Smooth muscle cell (in vitro differentiated cells): ENCODE results near the gene GPR107. TPM values are rescaled to one million over a fixed set of nuclear protein-coding genes. Genes with fewer than 3 reads are reported as not detected.

Experiments
- DNase-seq: peaks from one replicate; lab custom pipeline; 2025; ENCODE audit not compliant: unreplicated experiment; lab: John Stamatoyannopoulos, UW
- H2AFZ ChIP-seq: fragments of 200-600 bp; sonication (generic); 2 replicates; pipeline ENCODE4 v1.6.0; 2016; ENCODE audit warnings: antibody characterized with exemption, low read depth, mild to moderate bottlenecking
- H3F3A ChIP-seq: fragments of 200-600 bp; sonication (generic); 2 replicates; pipeline ENCODE4 v1.6.0; 2017; ENCODE audit warnings: antibody characterized with exemption, low read depth
- H3K27ac ChIP-seq: fragments of 200-600 bp; sonication (generic); 2 replicates; pipeline ENCODE4 v1.5.1; 2016; ENCODE audit warnings: low read depth, mild to moderate bottlenecking
- H3K27me3 ChIP-seq: fragments of 200-600 bp; sonication (generic); 2 replicates; pipeline ENCODE4 v1.6.1; 2016; ENCODE audit warnings: low read depth, mild to moderate bottlenecking
- H3K36me3 ChIP-seq: fragments of 200-600 bp; sonication (generic); 2 replicates; pipeline ENCODE4 v1.5.1; 2016; ENCODE audit warnings: low read depth
- H3K4me1 ChIP-seq: fragments of 200-600 bp; sonication (generic); 2 replicates; pipeline ENCODE4 v1.5.1; 2016; ENCODE audit warnings: low read depth
- H3K4me2 ChIP-seq: fragments of 200-600 bp; sonication (generic); 2 replicates; pipeline ENCODE4 v1.6.0; 2016; ENCODE audit warnings: mild to moderate bottlenecking
- H3K4me3 ChIP-seq: fragments of 200-600 bp; sonication (generic); 2 replicates; pipeline ENCODE4 v1.5.1; 2016; ENCODE audit warnings: mild to moderate bottlenecking
- H3K79me2 ChIP-seq: fragments of 200-600 bp; sonication (generic); 2 replicates; pipeline ENCODE4 v1.6.0; 2016; ENCODE audit warnings: low read depth, mild to moderate bottlenecking
- H3K9ac ChIP-seq: fragments of 200-600 bp; sonication (generic); 2 replicates; pipeline ENCODE4 v1.6.0; 2016; ENCODE audit warnings: low read depth
- H3K9me3 ChIP-seq: fragments of 200-600 bp; sonication (generic); replicated peaks from 2 replicates; pipeline ENCODE4 v1.5.1; 2016; ENCODE audit warnings: low read depth
- H4K20me1 ChIP-seq: fragments of 200-600 bp; sonication (generic); 2 replicates; pipeline ENCODE4 v1.6.0; 2016; ENCODE audit warnings: low read depth
- CTCF ChIP-seq: fragments of 200-600 bp; sonication (generic); IDR thresholded peaks from 2 replicates; pipeline ENCODE4 v1.5.1; 2017; ENCODE audit warnings: borderline replicate concordance, mild to moderate bottlenecking, antibody characterized with exemption; ENCODE audit not compliant: insufficient read depth, poor library complexity, severe bottlenecking
- WGBS: methylation state at CpG from one replicate; pipeline ENCODE4 v1.1.7; 2016; ENCODE audit warnings: low lambda C conversion rate; 5-methylcytosine and 5-hydroxymethylcytosine counted together
- polyA plus RNA-seq: library from polyadenylated mRNA; unstranded; fragments of >200 nt; fragmentation: Nextera tagmentation; extraction: Ambion mirVana; gene quantifications from 2 replicates; pipeline ENCODE4 v1.2.1, GENCODE V29; 2016
- total RNA-seq: library from RNA; depleted of rRNA; stranded (reverse); fragments of >200 nt; gene quantifications from 2 replicates; pipeline ENCODE4 v1.2.3, GENCODE V29; 2014

GPR107 gene
- total and polyA plus RNA-seq, 2 experiments from 2014 or later = 16.2 to 42.7 TPM

- Histone ChIP-seq H4K20me1 (peaks cover 63% of the 10 kb centered on the region), H3K36me3 (no peaks in the 10 kb centered on the region), H3K79me2 (no peaks in the 10 kb centered on the region), H3K4me1 (peaks cover 32% of the 10 kb centered on the region), H3F3A (peaks cover 27% of the 10 kb centered on the region), H3K4me3 (no peak overlapping the region), H3K9ac (no peak overlapping the region), H3K27ac (peak overlapping the region; percentile 39), H3K27me3 (no peaks in the 10 kb centered on the region), H3K9me3 (no peaks in the 10 kb centered on the region), H2AFZ (no peak overlapping the region), H3K4me2 (peak overlapping the region; percentile 49)
- no peak for DNase-seq
- no peak for TF ChIP-seq CTCF
Measured at GRCh38 chr9:130114741-130115140, 61.0 kb downstream of the GPR107 start.

- peaks cover 63% of the 10 kb centered on the region for H4K20me1 ChIP-seq
- no peak for DNase-seq
- 93% methylated on average over 9 of the region's 9 CpGs for WGBS
- H3K9me3 ChIP-seq = no peaks in the 10 kb centered on the region
- H3K4me3 ChIP-seq = no peak overlapping the region
- no peaks in the 10 kb centered on the region for H3K27me3 ChIP-seq
- no peaks in the 10 kb centered on the region for H3K36me3 ChIP-seq
- no peak overlapping the region for H3K27ac ChIP-seq
- H3K79me2 ChIP-seq = no peaks in the 10 kb centered on the region
- no peak overlapping the region for H2AFZ ChIP-seq
- TF ChIP-seq CTCF = no peak
- no peak overlapping the region for H3K4me2 ChIP-seq
- H3K9ac ChIP-seq = no peak overlapping the region
- peaks cover 27% of the 10 kb centered on the region for H3F3A ChIP-seq
- peaks cover 28% of the 10 kb centered on the region for H3K4me1 ChIP-seq
Measured at GRCh38 chr9:130116346-130116745, 62.6 kb downstream of the GPR107 start.

DNA sequence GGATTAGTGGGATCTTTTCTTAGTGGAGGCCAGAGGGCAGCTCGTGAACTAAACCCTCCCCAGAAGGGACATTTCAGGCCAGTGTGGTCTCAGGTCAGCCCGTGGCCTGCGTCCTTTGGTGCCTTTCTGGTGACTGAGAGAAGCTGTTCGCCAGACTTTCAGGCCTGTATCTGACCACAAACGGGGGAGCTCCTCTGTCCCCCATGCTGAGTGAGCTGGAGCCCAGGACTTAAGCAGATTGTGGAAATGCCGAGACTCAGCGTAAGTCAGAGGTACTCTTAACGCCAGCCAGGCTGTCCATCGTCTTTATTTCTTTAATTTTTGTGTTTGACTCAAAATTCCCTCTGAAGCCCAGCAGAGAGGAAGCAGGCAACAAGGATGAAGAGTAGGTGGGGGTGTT is 63.7 kb downstream of the GPR107 start:
- H3K4me1 ChIP-seq = peaks cover 28% of the 10 kb centered on the region
- H3F3A ChIP-seq = peaks cover 22% of the 10 kb centered on the region
- peak overlapping the region; percentile 13 for H3K4me2 ChIP-seq
- WGBS = 34% methylated on average over 9 of the region's 9 CpGs
- H3K36me3 ChIP-seq = no peaks in the 10 kb centered on the region
- no peaks in the 10 kb centered on the region for H3K9me3 ChIP-seq
- H3K9ac ChIP-seq = peak overlapping the region; percentile 55
- no peak for TF ChIP-seq CTCF
- peaks cover 62% of the 10 kb centered on the region for H4K20me1 ChIP-seq
- no peak overlapping the region for H2AFZ ChIP-seq
- no peak overlapping the region for H3K4me3 ChIP-seq
- no peak for DNase-seq
- peak overlapping the region; percentile 91 for H3K27ac ChIP-seq
- H3K79me2 ChIP-seq = peaks cover 2% of the 10 kb centered on the region
- H3K27me3 ChIP-seq = no peaks in the 10 kb centered on the region

DNA sequence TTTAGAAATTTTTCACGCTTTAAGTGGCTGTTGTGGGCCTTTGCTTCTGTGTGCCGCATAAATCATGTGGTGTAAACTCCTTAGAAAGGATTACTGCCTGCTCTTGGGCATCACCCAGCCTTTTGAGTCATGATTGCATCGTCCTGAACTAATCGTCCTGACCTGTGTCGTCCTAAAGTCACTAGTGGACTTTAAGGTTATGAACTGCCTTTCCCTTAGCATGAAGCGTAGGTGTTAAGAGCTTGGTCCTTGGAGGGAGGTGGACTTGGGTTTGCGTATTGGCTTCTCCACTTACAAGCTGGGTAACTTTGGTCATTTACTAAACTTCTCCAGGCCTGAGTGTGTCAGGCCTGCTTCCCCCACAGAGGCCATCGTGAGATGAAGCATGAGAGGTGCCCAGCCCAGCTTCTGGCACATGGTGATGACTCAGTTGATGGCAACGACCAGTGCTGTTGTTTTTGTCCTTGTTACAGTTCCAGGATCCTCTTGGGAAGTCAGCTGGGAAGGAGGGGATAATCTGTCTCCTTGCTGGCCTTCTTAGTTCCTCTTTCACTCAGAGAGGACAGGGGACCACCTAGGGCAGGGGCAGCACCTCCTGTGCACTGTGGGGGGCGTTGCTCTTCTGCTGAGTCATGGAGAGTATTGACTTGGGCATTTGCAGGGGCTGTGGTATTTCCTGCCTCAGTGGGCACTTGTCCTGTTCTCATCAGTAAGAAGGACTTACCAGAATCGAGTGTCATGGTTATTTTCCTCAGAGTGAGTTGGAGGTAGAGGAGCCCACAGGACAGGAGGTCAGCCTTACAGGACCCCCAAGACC is 64.3 kb downstream of the GPR107 start:
- H3K9me3 ChIP-seq = no peaks in the 10 kb centered on the region
- H3K27ac ChIP-seq = peak overlapping the region; percentile 91
- peaks cover 7% of the 10 kb centered on the region for H3K79me2 ChIP-seq
- peaks cover 21% of the 10 kb centered on the region for H3F3A ChIP-seq
- 35% methylated on average over 11 of the region's 11 CpGs for WGBS
- no peaks in the 10 kb centered on the region for H3K27me3 ChIP-seq
- peak overlapping the region; percentile 41 for H3K4me2 ChIP-seq
- H2AFZ ChIP-seq = no peak overlapping the region
- TF ChIP-seq CTCF = no peak
- peaks cover 56% of the 10 kb centered on the region for H4K20me1 ChIP-seq
- no peak for DNase-seq
- H3K9ac ChIP-seq = peak overlapping the region; percentile 55
- H3K36me3 ChIP-seq = no peaks in the 10 kb centered on the region
- H3K4me3 ChIP-seq = no peak overlapping the region
- peaks cover 28% of the 10 kb centered on the region for H3K4me1 ChIP-seq
